Neural cell (in vitro differentiated cells): ENCODE results near the gene GRIK3. TPM values are rescaled to one million over a fixed set of nuclear protein-coding genes. Genes with fewer than 3 reads are reported as not detected.

Experiments used
- H2AFZ ChIP-seq: fragments of 200-600, 300-800 bp; sonication (generic), shearing (Covaris generic); 2 replicates; pipeline ENCODE4 v1.6.0; 2014; ENCODE audit warnings: low read depth, mild to moderate bottlenecking, antibody characterized with exemption, low read length, moderate library complexity
- H3F3A ChIP-seq: fragments of 200-600 bp; shearing (Covaris generic); 2 replicates; pipeline ENCODE4 v1.6.1; 2016; ENCODE audit warnings: mild to moderate bottlenecking, moderate library complexity, mixed read lengths, antibody characterized with exemption, low read length; ENCODE audit not compliant: insufficient read depth, poor library complexity, severe bottlenecking
- H3K27ac ChIP-seq: fragments of 200-600, 300-800 bp; sonication (generic), shearing (Covaris generic); 2 replicates; pipeline ENCODE4 v1.5.1; 2014; ENCODE audit warnings: mild to moderate bottlenecking, low read length, moderate library complexity
- H3K27me3 ChIP-seq: fragments of 300-800, 200-600 bp; sonication (generic), shearing (Covaris generic); 2 replicates; pipeline ENCODE4 v1.6.0; 2014; ENCODE audit warnings: mild to moderate bottlenecking, low read depth, low read length, moderate library complexity; ENCODE audit not compliant: insufficient read depth
- H3K36me3 ChIP-seq: fragments of 300-800, 200-600 bp; sonication (generic), shearing (Covaris generic); 2 replicates; pipeline ENCODE4 v1.5.1; 2014; ENCODE audit warnings: mild to moderate bottlenecking, antibody characterized with exemption, low read length, moderate library complexity; ENCODE audit not compliant: insufficient read depth
- H3K4me2 ChIP-seq: fragments of 300-800, 200-600 bp; sonication (generic), shearing (Covaris generic); 2 replicates; pipeline ENCODE4 v1.6.0; 2014; ENCODE audit warnings: mild to moderate bottlenecking, low read length
- H3K4me3 ChIP-seq: fragments of 300-800, 200-600 bp; sonication (generic), shearing (Covaris generic); 2 replicates; pipeline ENCODE4 v1.5.1; 2014; ENCODE audit warnings: mild to moderate bottlenecking, low read length, moderate library complexity
- H3K79me2 ChIP-seq: fragments of 200-600 bp; shearing (Covaris generic); replicated peaks from 2 replicates; pipeline ENCODE4 v1.6.0; 2014; ENCODE audit warnings: mild to moderate bottlenecking, low read length, moderate library complexity; ENCODE audit not compliant: insufficient read depth
- H3K9ac ChIP-seq: fragments of 300-800, 200-600 bp; sonication (generic), shearing (Covaris generic); 2 replicates; pipeline ENCODE4 v1.6.1; 2016; ENCODE audit warnings: mild to moderate bottlenecking, low read length, mixed read lengths
- H3K9me2 ChIP-seq: fragments of 200-600 bp; shearing (Covaris generic); 2 replicates; pipeline ENCODE4 v1.6.1; 2016; ENCODE audit warnings: mild to moderate bottlenecking, low read length, mixed read lengths; ENCODE audit not compliant: insufficient read depth
- H3K9me3 ChIP-seq: fragments of 200-600, 300-800 bp; sonication (generic), shearing (Covaris generic); 2 replicates; pipeline ENCODE4 v1.6.1; 2016; ENCODE audit warnings: mild to moderate bottlenecking, mixed run types, low read length, moderate library complexity, mixed read lengths
- H4K20me1 ChIP-seq: fragments of 200-600 bp; shearing (Covaris generic); 2 replicates; pipeline ENCODE4 v1.6.1; 2016; ENCODE audit warnings: mild to moderate bottlenecking, mixed run types; ENCODE audit not compliant: insufficient read depth
- EP300 ChIP-seq: fragments of 450-650 bp; conservative IDR thresholded peaks from 2 replicates; pipeline ENCODE4 v1.6.1; 2014; ENCODE audit warnings: antibody characterized with exemption, mild to moderate bottlenecking, moderate library complexity; ENCODE audit not compliant: poor library complexity, severe bottlenecking
- EZH2 ChIP-seq: fragments of 200-600, 300-800 bp; shearing (Covaris generic), sonication (generic); IDR thresholded peaks from 2 replicates; pipeline ENCODE4 v1.6.1; 2014; ENCODE audit warnings: antibody characterized with exemption, low read length, borderline replicate concordance, mild to moderate bottlenecking; ENCODE audit not compliant: insufficient read depth, poor library complexity, severe bottlenecking
- MXI1 ChIP-seq: fragments of 450-650 bp; conservative IDR thresholded peaks from 2 replicates; pipeline ENCODE4 v1.6.1; 2014; ENCODE audit warnings: antibody characterized with exemption, mild to moderate bottlenecking; ENCODE audit not compliant: poor library complexity, severe bottlenecking
- POLR2AphosphoS5 ChIP-seq: IDR thresholded peaks from 2 replicates; pipeline ENCODE4 v1.6.1; 2012
- RAD21 ChIP-seq: fragments of 450-650 bp; conservative IDR thresholded peaks from 2 replicates; pipeline ENCODE4 v1.6.1; 2014; ENCODE audit warnings: antibody characterized with exemption, mild to moderate bottlenecking, moderate library complexity
- SMC3 ChIP-seq: fragments of 450-650 bp; conservative IDR thresholded peaks from 2 replicates; pipeline ENCODE4 v1.6.1; 2014; ENCODE audit warnings: antibody characterized with exemption, mild to moderate bottlenecking, moderate library complexity; ENCODE audit not compliant: poor library complexity
- TAF1 ChIP-seq: IDR thresholded peaks from 2 replicates; pipeline ENCODE4 v1.6.1; 2012; ENCODE audit warnings: low read depth
- polyA plus RNA-seq: library from polyadenylated mRNA; depleted of rRNA; stranded (reverse); fragments of >200 nt; gene quantifications from 2 replicates; pipeline ENCODE4 v1.2.3, GENCODE V29; 2014
- TF ChIP-seq, protein P1 (sequence below): IDR thresholded peaks from 2 replicates; pipeline ENCODE4 v1.6.1; 2012; ENCODE audit warnings: borderline replicate concordance
- TF ChIP-seq, protein P2 (sequence below): fragments of 450-650 bp; IDR thresholded peaks from 2 replicates; pipeline ENCODE4 v1.5.1; 2014; ENCODE audit warnings: antibody characterized with exemption, mild to moderate bottlenecking, moderate library complexity; ENCODE audit not compliant: poor library complexity, severe bottlenecking

The GRIK3 gene
- polyA plus RNA-seq, 1 donor from 2014 or later: 5.0 TPM

GRCh38 chr1:36782785-36783184 is 251.5 kb downstream of the GRIK3 start:
- Histone ChIP-seq H3K9ac (no peak overlapping the region), H3K27me3 (no peaks in the 10 kb centered on the region), H2AFZ (no peak overlapping the region), H3K9me3 (no peaks in the 10 kb centered on the region), H4K20me1 (no peaks in the 10 kb centered on the region), H3K9me2 (no peaks in the 10 kb centered on the region), H3K4me2 (no peak overlapping the region), H3K4me3 (no peak overlapping the region), H3F3A (peaks cover 6% of the 10 kb centered on the region), H3K27ac (no peak overlapping the region), H3K79me2 (no peaks in the 10 kb centered on the region), H3K36me3 (no peaks in the 10 kb centered on the region)
- TF ChIP-seq, protein P1, sequence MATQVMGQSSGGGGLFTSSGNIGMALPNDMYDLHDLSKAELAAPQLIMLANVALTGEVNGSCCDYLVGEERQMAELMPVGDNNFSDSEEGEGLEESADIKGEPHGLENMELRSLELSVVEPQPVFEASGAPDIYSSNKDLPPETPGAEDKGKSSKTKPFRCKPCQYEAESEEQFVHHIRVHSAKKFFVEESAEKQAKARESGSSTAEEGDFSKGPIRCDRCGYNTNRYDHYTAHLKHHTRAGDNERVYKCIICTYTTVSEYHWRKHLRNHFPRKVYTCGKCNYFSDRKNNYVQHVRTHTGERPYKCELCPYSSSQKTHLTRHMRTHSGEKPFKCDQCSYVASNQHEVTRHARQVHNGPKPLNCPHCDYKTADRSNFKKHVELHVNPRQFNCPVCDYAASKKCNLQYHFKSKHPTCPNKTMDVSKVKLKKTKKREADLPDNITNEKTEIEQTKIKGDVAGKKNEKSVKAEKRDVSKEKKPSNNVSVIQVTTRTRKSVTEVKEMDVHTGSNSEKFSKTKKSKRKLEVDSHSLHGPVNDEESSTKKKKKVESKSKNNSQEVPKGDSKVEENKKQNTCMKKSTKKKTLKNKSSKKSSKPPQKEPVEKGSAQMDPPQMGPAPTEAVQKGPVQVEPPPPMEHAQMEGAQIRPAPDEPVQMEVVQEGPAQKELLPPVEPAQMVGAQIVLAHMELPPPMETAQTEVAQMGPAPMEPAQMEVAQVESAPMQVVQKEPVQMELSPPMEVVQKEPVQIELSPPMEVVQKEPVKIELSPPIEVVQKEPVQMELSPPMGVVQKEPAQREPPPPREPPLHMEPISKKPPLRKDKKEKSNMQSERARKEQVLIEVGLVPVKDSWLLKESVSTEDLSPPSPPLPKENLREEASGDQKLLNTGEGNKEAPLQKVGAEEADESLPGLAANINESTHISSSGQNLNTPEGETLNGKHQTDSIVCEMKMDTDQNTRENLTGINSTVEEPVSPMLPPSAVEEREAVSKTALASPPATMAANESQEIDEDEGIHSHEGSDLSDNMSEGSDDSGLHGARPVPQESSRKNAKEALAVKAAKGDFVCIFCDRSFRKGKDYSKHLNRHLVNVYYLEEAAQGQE: no peak
- TF ChIP-seq MXI1: no peak
- TF ChIP-seq SMC3: no peak
- TF ChIP-seq EZH2: no peak
- no peak for TF ChIP-seq TAF1
- TF ChIP-seq EP300: no peak
- TF ChIP-seq RAD21: no peak
- TF ChIP-seq, protein P2, sequence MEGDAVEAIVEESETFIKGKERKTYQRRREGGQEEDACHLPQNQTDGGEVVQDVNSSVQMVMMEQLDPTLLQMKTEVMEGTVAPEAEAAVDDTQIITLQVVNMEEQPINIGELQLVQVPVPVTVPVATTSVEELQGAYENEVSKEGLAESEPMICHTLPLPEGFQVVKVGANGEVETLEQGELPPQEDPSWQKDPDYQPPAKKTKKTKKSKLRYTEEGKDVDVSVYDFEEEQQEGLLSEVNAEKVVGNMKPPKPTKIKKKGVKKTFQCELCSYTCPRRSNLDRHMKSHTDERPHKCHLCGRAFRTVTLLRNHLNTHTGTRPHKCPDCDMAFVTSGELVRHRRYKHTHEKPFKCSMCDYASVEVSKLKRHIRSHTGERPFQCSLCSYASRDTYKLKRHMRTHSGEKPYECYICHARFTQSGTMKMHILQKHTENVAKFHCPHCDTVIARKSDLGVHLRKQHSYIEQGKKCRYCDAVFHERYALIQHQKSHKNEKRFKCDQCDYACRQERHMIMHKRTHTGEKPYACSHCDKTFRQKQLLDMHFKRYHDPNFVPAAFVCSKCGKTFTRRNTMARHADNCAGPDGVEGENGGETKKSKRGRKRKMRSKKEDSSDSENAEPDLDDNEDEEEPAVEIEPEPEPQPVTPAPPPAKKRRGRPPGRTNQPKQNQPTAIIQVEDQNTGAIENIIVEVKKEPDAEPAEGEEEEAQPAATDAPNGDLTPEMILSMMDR: no peak
- TF ChIP-seq POLR2AphosphoS5: no peak

GRCh38 chr1:36782085-36782484 is 252.2 kb downstream of the GRIK3 start:
- H3K9ac ChIP-seq: no peak overlapping the region
- H3F3A ChIP-seq: peaks cover 6% of the 10 kb centered on the region
- H3K9me3 ChIP-seq: no peaks in the 10 kb centered on the region
- TF ChIP-seq RAD21 (no peak), TAF1 (no peak), EP300 (no peak), MXI1 (no peak), EZH2 (no peak), POLR2AphosphoS5 (no peak), SMC3 (no peak)
- TF ChIP-seq, protein P1: no peak
- TF ChIP-seq, protein P2: no peak
- H3K4me3 ChIP-seq: no peak overlapping the region
- H3K27me3 ChIP-seq: no peaks in the 10 kb centered on the region
- no peaks in the 10 kb centered on the region for H3K9me2 ChIP-seq
- no peaks in the 10 kb centered on the region for H3K36me3 ChIP-seq
- no peaks in the 10 kb centered on the region for H4K20me1 ChIP-seq
- H2AFZ ChIP-seq: no peak overlapping the region
- no peaks in the 10 kb centered on the region for H3K79me2 ChIP-seq
- no peak overlapping the region for H3K4me2 ChIP-seq
- no peak overlapping the region for H3K27ac ChIP-seq
